ENCODE results near the gene ERC2. TPM values are rescaled to one million over a fixed set of nuclear protein-coding genes. Genes with fewer than 3 reads are reported as not detected.

ERC2 gene
- total and polyA plus RNA-seq, 8 donors, result 1.2 to 4.8 (median 2.3) TPM

- TF ChIP-seq, protein P1, sequence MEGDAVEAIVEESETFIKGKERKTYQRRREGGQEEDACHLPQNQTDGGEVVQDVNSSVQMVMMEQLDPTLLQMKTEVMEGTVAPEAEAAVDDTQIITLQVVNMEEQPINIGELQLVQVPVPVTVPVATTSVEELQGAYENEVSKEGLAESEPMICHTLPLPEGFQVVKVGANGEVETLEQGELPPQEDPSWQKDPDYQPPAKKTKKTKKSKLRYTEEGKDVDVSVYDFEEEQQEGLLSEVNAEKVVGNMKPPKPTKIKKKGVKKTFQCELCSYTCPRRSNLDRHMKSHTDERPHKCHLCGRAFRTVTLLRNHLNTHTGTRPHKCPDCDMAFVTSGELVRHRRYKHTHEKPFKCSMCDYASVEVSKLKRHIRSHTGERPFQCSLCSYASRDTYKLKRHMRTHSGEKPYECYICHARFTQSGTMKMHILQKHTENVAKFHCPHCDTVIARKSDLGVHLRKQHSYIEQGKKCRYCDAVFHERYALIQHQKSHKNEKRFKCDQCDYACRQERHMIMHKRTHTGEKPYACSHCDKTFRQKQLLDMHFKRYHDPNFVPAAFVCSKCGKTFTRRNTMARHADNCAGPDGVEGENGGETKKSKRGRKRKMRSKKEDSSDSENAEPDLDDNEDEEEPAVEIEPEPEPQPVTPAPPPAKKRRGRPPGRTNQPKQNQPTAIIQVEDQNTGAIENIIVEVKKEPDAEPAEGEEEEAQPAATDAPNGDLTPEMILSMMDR (IDR thresholded peaks at IDR 0.05), result no peak
- Histone ChIP-seq H3K9me3 (no peaks in the 10 kb centered on the region), H3K36me3 (no peaks in the 10 kb centered on the region), H3K4me3 (no peak overlapping the region), H3K27ac (no peak overlapping the region), H3K27me3 (no peaks in the 10 kb centered on the region), H3K4me1 (peaks cover 0 to 4% (median 0%) of the 10 kb centered on the region in 3 donors)
- FAIRE-seq, result no peak
- intact Hi-C loops (cut with DNase I), result no loop called here
- 57% methylated on average over 2 of the region's 2 CpGs for WGBS, 2 donors
- ATAC-seq, result no peak
- DNase-seq, result no peak
Measured at GRCh38 chr3:55724821-55725220, 743.4 kb downstream of the ERC2 start.

- FAIRE-seq, result no peak
- Histone ChIP-seq H3K4me1 (peaks cover 0 to 4% (median 0%) of the 10 kb centered on the region in 3 donors), H3K9me3 (no peaks in the 10 kb centered on the region), H3K36me3 (no peaks in the 10 kb centered on the region), H3K27ac (no peak overlapping the region), H3K27me3 (no peaks in the 10 kb centered on the region), H3K4me3 (no peak overlapping the region)
- intact Hi-C loops (cut with DNase I), result no loop called here
- DNase-seq, result no peak
- no peak for ATAC-seq
- TF ChIP-seq, protein P1 (IDR thresholded peaks at IDR 0.05), result no peak
Measured at GRCh38 chr3:55724407-55724784, 743.9 kb downstream of the ERC2 start.

DNA sequence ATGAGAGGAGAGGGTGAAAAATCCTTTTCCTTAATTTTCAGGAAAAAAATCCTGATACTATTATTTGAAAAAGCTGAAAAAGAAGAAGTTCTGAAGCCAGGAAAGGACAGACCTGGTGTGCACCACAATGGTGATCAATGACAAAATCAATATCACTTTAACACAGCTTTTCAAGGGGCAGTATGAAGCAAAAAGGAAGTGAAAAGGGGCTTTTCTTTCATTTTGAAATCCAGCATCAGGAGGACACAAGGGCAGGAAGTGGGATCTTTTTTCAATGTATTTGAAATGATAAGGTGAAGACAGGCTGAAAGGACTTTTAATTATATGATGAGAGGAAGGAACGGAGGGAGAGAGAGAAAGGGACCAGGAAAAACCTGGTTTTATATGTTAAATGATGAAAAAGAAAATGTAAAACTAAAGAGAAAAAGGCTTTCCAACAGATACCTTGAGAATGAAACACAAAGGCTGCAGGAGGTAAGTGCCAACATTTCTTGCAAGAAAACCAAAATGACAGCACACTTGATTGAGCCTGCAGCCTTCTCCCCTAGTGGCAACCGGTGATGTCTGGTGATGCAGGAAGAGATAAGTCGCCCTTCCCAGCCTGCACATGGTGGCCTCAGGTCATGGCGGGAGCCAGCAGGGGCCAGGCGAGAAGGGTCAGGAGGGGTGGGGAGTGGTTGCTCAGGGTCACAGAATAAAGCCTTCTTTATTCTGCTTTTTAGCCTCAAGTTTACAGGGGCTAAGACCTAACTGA lies 744.4 kb downstream of the ERC2 start:
- WGBS, 2 donors, result 70 to 74% methylated on average over 5 of the region's 5 CpGs
- no peak overlapping the region for H3K4me3 ChIP-seq
- FAIRE-seq, result no peak
- H3K27me3 ChIP-seq, result no peaks in the 10 kb centered on the region
- no peak for DNase-seq
- no peaks in the 10 kb centered on the region for H3K9me3 ChIP-seq
- H3K4me1 ChIP-seq, result peaks cover 0 to 4% (median 0%) of the 10 kb centered on the region in 3 donors
- no peak overlapping the region for H3K27ac ChIP-seq
- intact Hi-C loops (cut with DNase I), result no loop called here
- ATAC-seq, result no peak
- TF ChIP-seq, protein P1 (IDR thresholded peaks at IDR 0.05), result no peak
- no peaks in the 10 kb centered on the region for H3K36me3 ChIP-seq

DNA sequence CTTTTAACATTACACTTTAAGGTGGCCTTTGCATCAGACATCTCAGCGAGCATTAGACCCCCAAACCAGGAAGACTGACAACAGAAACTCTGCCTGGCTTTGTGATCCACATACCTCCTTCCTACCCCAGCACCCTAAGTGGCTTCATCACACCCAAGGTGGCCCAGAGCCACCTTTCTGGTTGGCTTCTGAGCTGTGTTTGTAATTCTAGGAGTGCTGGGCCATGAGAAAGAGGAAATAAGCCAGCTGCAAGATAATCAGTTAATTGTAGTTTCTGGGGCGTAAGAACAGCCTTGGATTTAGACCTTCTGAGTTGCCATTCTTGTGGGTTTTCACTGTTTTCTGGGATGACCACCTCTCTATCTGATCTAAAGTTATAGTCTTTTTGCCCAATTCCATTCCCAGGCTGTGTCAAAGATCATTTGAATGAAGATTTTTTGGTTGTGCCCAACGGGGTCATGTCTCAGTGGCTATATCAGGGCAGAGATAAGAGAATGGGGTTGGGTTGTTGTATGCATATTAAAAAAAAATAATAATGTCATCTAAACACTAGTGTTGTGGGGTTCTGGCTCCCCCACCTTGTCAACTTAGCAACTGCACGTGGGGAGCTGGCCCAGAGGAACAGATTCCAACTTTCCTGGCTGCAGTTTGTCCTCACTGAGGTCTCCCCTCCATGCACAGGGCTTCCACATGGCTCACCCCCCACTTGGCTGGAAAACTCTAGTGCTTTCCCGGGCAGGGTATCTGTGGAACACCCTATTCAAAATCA lies 746.4 kb downstream of the ERC2 start:
- peak in 1 of 6 donors; percentile 34 for DNase-seq
- Histone ChIP-seq H3K4me1 (peaks cover 0 to 4% (median 0%) of the 10 kb centered on the region in 3 donors), H3K4me3 (no peak overlapping the region), H3K9me3 (no peaks in the 10 kb centered on the region), H3K27ac (no peak overlapping the region), H3K27me3 (no peaks in the 10 kb centered on the region), H3K36me3 (no peaks in the 10 kb centered on the region)
- TF ChIP-seq, protein P1 (IDR thresholded peaks at IDR 0.05), result peak in 3 of 4 donors; percentile 17 to 27 (median 24)
- intact Hi-C loops (cut with DNase I), result no loop called here
- ATAC-seq, result peak in 3 of 4 donors; percentile 48 to 77 (median 57)
- 35 to 46% methylated on average over 5 of the region's 5 CpGs for WGBS, 2 donors
- no peak for FAIRE-seq

DNA sequence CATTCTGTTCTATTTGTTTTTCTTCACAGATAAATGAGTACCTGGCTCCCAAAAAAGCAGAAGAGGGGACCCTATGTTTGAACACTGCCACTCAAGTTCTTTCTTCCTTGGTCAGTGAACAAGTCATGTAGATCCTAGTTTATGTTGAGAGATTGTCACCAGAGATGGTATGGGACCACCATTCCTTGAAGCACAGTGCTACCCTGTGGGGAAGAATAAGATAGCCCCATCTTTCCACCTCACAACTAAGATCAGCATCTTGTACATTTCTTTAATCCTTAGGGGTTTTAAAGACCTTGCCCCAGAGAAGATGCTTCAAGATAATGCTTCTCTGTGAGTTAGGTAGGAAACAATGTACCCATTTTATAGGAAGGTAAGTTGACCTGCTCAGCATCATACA lies 747.7 kb downstream of the ERC2 start:
- peaks cover 0 to 4% (median 0%) of the 10 kb centered on the region in 3 donors for H3K4me1 ChIP-seq
- H3K4me3 ChIP-seq, result no peak overlapping the region
- DNase-seq, result no peak
- intact Hi-C loops (cut with DNase I), result no loop called here
- no peak for FAIRE-seq
- H3K36me3 ChIP-seq, result no peaks in the 10 kb centered on the region
- no peaks in the 10 kb centered on the region for H3K9me3 ChIP-seq
- no peak overlapping the region for H3K27ac ChIP-seq
- no peak for ATAC-seq
- TF ChIP-seq, protein P1 (IDR thresholded peaks at IDR 0.05), result no peak
- H3K27me3 ChIP-seq, result no peaks in the 10 kb centered on the region
